PC-9 (cell line): ENCODE data around the gene THBS1.

Experiments
- EZH2 ChIP-seq: fragments of 200-600 bp; sonication (generic); IDR thresholded peaks from 2 replicates; pipeline ENCODE4 v1.8.0; 2017; ENCODE audit warnings: antibody characterized with exemption, low read depth
- TF ChIP-seq, protein P1 (sequence below): fragments of 200-600 bp; sonication (generic); conservative IDR thresholded peaks from 2 replicates; pipeline ENCODE4 v1.6.1; 2017; ENCODE audit warnings: mixed run types, antibody characterized with exemption, mild to moderate bottlenecking, moderate library complexity

DNA sequence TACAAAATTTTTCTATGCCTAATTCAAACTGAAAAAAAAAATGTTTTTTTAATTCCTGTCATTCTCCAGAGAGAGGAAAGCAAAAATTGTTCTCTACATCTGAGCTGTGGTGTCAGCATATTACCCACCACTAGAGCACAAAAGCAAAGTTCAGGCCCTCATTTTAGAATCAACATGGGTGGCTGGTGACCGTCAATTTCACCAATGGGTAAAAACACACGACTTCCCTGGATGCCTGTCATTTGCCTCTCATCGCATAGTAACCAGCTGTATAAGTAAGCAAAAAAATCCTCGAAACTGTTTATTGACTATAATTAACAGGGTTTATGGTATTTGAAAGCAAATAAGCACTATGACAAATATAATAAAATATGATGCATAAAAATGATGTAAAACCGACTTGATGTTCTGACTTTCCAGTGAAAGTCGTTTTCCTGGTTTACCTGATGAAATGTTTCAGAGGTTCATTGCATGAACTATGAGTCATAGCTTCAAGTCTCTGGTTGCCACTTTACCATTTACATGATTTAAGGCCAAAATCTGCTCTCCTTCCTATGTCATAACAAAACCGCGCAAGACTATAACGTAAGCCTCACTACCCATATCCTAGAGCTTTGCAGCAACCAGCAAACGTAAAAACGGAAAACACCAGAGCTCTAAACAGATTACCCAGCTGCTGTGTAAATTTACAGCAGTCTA is 60.5 kb downstream of the THBS1 start:
- TF ChIP-seq, protein P1, sequence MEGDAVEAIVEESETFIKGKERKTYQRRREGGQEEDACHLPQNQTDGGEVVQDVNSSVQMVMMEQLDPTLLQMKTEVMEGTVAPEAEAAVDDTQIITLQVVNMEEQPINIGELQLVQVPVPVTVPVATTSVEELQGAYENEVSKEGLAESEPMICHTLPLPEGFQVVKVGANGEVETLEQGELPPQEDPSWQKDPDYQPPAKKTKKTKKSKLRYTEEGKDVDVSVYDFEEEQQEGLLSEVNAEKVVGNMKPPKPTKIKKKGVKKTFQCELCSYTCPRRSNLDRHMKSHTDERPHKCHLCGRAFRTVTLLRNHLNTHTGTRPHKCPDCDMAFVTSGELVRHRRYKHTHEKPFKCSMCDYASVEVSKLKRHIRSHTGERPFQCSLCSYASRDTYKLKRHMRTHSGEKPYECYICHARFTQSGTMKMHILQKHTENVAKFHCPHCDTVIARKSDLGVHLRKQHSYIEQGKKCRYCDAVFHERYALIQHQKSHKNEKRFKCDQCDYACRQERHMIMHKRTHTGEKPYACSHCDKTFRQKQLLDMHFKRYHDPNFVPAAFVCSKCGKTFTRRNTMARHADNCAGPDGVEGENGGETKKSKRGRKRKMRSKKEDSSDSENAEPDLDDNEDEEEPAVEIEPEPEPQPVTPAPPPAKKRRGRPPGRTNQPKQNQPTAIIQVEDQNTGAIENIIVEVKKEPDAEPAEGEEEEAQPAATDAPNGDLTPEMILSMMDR = no peak
- TF ChIP-seq EZH2 = no peak
